Glutamatergic neuron (in vitro differentiated cells): ENCODE measurements around the gene MARCHF2. TPM values are rescaled to one million over a fixed set of nuclear protein-coding genes. Genes with fewer than 3 reads are reported as not detected.

ENCODE experiments used
- DNase-seq: peaks from one replicate; pipeline ENCODE4 v3.0.0; 2022
- H3K27ac Mint-ChIP-seq: one replicate; pipeline ENCODE4 v1.8.0; 2020; ENCODE audit warnings: mild to moderate bottlenecking, mixed read lengths, inconsistent platforms; ENCODE audit not compliant: unreplicated experiment
- H3K27me3 Mint-ChIP-seq: one replicate; pipeline ENCODE4 v1.8.0; 2020; ENCODE audit warnings: mild to moderate bottlenecking, moderate library complexity, mixed read lengths, inconsistent platforms; ENCODE audit not compliant: unreplicated experiment
- H3K36me3 Mint-ChIP-seq: one replicate; pipeline ENCODE4 v1.8.0; 2020; ENCODE audit warnings: mild to moderate bottlenecking, mixed read lengths, inconsistent platforms; ENCODE audit not compliant: unreplicated experiment
- H3K4me1 Mint-ChIP-seq: one replicate; pipeline ENCODE4 v1.8.0; 2020; ENCODE audit warnings: mild to moderate bottlenecking, low read depth, mixed read lengths, inconsistent platforms; ENCODE audit not compliant: unreplicated experiment
- H3K4me3 Mint-ChIP-seq: one replicate; pipeline ENCODE4 v1.8.0; 2020; ENCODE audit warnings: mild to moderate bottlenecking, mixed read lengths, inconsistent platforms; ENCODE audit not compliant: unreplicated experiment
- H3K9me3 Mint-ChIP-seq: one replicate; pipeline ENCODE4 v1.8.0; 2020; ENCODE audit warnings: mild to moderate bottlenecking, moderate library complexity, mixed read lengths, inconsistent platforms; ENCODE audit not compliant: unreplicated experiment
- total RNA-seq: library from RNA; stranded (reverse); fragmentation: NEBNext Ultra II Directional; extraction: Animal tissue kit (Norgen Biotek cat#: 25700); gene quantifications from one replicate; pipeline ENCODE4 v1.2.1, GENCODE V29; 2021; ENCODE audit not compliant: unreplicated experiment
- TF ChIP-seq, protein P1 (sequence below): fragments of 200-600 bp; sonication (generic); IDR thresholded peaks from one replicate; pipeline ENCODE4 v1.5.0; 2021; ENCODE audit not compliant: partially characterized antibody, unreplicated experiment

Gene MARCHF2
- total RNA-seq, 1 donor from 2014 or later = 47.7 TPM

DNA sequence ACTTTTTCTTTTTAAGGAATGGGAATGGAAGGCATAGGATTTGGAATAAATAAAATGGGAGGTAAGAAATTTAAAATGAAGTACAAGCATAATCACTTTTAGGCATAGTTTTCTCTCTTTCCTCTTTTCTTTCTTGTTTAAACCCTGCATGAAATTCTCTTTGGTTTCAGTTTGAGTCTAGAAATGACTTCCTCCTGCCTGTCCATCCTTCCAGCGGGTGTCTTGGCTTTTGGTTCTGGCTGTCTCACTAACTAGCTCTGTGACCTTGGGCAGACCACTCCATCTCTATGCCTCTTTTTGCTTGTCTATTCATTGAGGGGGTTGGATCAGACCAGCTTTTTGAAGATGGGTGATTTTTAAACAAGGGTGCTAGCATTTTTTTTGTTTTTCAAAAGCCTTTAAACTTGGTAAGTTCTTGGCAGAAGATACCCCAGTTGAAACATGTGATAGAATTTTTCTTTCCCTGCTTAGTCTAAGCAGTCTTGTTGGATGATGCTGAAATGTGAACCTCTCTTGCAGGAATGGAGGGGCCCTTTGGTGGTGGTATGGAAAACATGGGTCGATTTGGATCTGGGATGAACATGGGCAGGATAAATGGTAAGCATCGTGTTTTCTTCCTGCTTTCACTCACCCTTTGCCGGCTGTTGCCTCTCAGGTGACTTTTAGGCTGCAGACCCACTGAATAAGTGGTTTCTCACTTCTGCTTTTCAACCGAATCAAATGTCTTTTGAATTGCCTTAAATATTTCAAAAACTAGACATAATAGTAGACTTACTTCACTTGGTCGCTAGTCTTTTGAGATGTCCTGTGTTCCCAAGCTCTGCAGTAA lies 60.8 kb downstream of the MARCHF2 start:
- DNase-seq = no peak
- H3K9me3 Mint-ChIP-seq = peaks cover 6% of the 10 kb centered on the region
- H3K36me3 Mint-ChIP-seq = no peaks in the 10 kb centered on the region
- peak overlapping the region; percentile 67 for H3K27ac Mint-ChIP-seq
- peaks cover 5% of the 10 kb centered on the region for H3K4me1 Mint-ChIP-seq
- TF ChIP-seq, protein P1, sequence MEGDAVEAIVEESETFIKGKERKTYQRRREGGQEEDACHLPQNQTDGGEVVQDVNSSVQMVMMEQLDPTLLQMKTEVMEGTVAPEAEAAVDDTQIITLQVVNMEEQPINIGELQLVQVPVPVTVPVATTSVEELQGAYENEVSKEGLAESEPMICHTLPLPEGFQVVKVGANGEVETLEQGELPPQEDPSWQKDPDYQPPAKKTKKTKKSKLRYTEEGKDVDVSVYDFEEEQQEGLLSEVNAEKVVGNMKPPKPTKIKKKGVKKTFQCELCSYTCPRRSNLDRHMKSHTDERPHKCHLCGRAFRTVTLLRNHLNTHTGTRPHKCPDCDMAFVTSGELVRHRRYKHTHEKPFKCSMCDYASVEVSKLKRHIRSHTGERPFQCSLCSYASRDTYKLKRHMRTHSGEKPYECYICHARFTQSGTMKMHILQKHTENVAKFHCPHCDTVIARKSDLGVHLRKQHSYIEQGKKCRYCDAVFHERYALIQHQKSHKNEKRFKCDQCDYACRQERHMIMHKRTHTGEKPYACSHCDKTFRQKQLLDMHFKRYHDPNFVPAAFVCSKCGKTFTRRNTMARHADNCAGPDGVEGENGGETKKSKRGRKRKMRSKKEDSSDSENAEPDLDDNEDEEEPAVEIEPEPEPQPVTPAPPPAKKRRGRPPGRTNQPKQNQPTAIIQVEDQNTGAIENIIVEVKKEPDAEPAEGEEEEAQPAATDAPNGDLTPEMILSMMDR = no peak
- no peak overlapping the region for H3K4me3 Mint-ChIP-seq
- peaks cover 6% of the 10 kb centered on the region for H3K27me3 Mint-ChIP-seq

DNA sequence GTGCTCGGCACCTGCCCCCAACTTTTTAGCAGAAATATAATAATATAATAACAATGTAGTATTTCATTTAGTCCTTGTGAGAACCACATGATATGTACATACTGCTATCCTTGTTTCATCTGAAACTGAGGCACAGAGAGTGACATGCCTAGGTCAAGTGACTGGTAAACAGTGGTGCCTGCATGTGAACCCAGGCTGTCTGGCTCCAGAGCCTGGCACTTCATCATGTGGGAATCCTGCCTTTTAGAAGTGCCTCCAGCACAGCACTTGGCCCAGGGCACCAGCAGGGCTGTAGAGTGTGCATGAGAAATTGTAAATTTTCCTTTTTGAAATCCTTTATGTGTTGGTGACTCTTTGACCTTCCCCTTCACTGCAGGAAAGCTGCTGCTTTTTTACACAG lies 61.9 kb downstream of the MARCHF2 start:
- H3K27me3 Mint-ChIP-seq = peaks cover 6% of the 10 kb centered on the region
- H3K27ac Mint-ChIP-seq = no peak overlapping the region
- H3K36me3 Mint-ChIP-seq = no peaks in the 10 kb centered on the region
- H3K4me3 Mint-ChIP-seq = no peak overlapping the region
- peaks cover 6% of the 10 kb centered on the region for H3K9me3 Mint-ChIP-seq
- peaks cover 5% of the 10 kb centered on the region for H3K4me1 Mint-ChIP-seq
- TF ChIP-seq, protein P1 = no peak
- DNase-seq = no peak

DNA sequence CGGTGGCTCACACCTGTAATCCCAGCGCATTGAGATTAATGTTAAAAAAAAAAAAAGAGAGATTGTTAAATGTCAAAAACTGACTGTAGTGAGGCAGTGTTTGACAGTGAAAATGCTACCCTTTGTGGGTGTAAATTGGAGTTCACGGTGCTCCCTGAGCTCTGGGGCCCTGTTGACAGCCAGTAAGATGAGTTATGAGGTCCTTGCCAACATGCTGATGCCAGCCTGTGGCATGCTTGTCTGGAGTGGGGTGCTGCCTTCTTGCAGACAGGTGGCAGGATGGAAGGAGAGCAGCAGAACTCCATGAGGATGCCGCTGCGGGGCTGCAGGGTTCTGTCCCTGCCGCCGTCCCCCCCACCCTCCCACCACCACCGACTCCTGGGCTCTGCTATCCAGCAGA lies 63.4 kb downstream of the MARCHF2 start:
- TF ChIP-seq, protein P1 = no peak
- peaks cover 8% of the 10 kb centered on the region for H3K4me1 Mint-ChIP-seq
- DNase-seq = no peak
- peaks cover 5% of the 10 kb centered on the region for H3K36me3 Mint-ChIP-seq
- H3K9me3 Mint-ChIP-seq = peaks cover 12% of the 10 kb centered on the region
- H3K27me3 Mint-ChIP-seq = peaks cover 5% of the 10 kb centered on the region
- no peak overlapping the region for H3K27ac Mint-ChIP-seq
- H3K4me3 Mint-ChIP-seq = no peak overlapping the region

DNA sequence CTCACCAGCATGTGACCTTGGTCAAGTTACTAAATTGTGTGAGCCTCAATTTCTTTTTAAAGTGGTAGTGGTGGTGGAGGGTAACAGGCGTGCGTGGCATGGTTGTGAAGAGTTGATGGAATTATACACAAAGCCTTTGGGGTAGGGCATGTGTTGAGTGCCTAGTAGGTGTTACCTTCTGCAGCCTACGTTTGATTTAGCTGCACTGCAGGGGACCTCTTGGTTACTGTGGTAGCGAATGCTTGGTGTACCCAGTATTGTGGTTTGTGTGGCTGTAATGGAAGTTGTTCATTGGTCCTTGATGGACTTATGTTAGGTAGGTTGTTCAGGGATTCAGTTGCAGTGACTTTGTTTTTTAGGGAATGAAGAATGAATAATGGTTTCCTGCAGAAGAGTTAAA lies 64.8 kb downstream of the MARCHF2 start:
- TF ChIP-seq, protein P1 = no peak
- Mint-ChIP-seq H3K27me3 (peaks cover 5% of the 10 kb centered on the region), H3K36me3 (peaks cover 5% of the 10 kb centered on the region), H3K27ac (peak overlapping the region; percentile 72), H3K4me3 (peak overlapping the region; percentile 16), H3K4me1 (peaks cover 8% of the 10 kb centered on the region), H3K9me3 (peaks cover 12% of the 10 kb centered on the region)
- DNase-seq = no peak

DNA sequence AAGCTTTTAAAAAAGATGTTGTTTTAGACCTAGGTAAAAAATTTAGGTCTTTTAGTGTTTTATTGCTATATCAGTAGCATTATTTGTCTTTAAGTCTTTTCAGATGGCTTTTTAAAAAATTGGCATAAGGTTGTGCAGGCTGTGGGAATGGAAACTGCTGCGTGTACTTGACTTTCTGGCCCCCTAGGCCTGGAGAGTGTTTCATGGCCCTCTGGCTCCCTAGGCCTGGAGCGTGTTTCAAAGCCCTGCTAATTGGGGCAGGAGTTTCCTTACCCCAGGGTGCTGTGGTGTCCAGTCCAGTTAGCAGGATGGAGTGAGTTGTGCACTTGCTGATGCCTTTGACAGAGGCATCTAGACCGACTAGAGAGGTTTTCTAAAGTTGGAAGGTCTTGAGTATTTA lies 65.5 kb downstream of the MARCHF2 start:
- TF ChIP-seq, protein P1 = no peak
- Mint-ChIP-seq H3K4me3 (no peak overlapping the region), H3K27ac (no peak overlapping the region), H3K4me1 (peaks cover 8% of the 10 kb centered on the region), H3K27me3 (peaks cover 7% of the 10 kb centered on the region), H3K9me3 (peaks cover 12% of the 10 kb centered on the region), H3K36me3 (peaks cover 5% of the 10 kb centered on the region)
- no peak for DNase-seq
